SK-MEL-5 (cell line): Measurements from ENCODE around the gene MX1. TPM values are rescaled to one million over a fixed set of nuclear protein-coding genes. Genes with fewer than 3 reads are reported as not detected.

Experiments used
- DNase-seq: peaks from one replicate; pipeline ENCODE4 v3.0.0-alpha.2; 2016; ENCODE audit warnings: low read depth, low spot score
- in situ Hi-C: cut with HindIII; loops from 2 replicates; pipeline ENCODE4 v1.10.0; 2016; ENCODE audit warnings: low sequenced_read_pairs, high pct_unique_total_duplicates, low pct_unique_long_range_greater_than_20kb
- total RNA-seq: library from RNA; depleted of rRNA; stranded (reverse); fragments of >200 nt; shearing (Covaris generic); gene quantifications from 2 replicates; pipeline ENCODE4 v1.2.3, GENCODE V29; 2014; rRNA removed

The MX1 gene
- total RNA-seq, 1 experiment from 2014 or later, result 3.6 TPM

DNA sequence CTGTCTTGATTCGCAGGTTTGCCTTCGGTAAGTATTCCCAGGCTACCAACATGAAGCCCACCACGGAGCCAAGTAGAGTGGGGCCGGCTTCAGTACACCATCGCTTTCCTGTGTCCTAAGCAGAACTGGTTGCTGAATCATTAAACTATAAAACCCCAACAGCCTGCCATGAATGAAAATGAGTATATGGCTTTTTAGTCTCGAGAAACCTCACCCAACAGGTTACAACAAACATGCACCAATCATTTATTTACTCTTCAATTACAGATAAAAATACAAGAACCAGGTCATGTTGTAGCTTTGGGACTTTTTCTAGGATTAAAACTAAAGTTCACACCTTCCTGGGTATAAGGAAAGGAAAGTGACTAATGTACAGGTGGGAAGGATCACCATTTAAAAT, 74.3 kb downstream of the MX1 start:
- in situ Hi-C loops, result no loop called here
- no peak for DNase-seq

DNA sequence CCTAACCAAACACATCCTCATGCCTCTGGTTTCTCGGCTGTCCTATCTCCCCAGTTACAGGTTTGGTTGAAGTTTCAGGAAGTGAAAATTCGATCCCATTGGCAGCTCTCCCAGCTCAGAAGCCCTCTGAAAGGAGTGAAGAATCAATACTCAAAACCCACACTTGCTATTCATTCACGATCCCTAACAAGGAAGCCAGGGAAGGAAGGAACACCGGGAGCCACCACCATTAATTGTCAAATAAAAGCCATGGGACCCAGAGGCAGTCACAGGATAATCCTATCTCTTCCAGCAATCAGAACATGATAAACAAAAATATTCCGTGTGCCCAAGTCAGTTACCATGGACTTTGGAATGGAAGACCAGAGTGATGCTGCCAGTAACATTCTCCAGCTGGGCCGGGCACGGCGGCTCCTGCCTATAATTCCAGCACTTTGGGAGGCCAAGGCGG, 74.9 kb downstream of the MX1 start:
- DNase-seq, result no peak
- in situ Hi-C loops, result no loop called here

GRCh38 chr21:41501919-41502318, 75.9 kb downstream of the MX1 start:
- DNase-seq, result peak; percentile 4

GRCh38 chr21:41503331-41503730, 77.3 kb downstream of the MX1 start:
- in situ Hi-C loops, result no loop called here
- DNase-seq, result no peak

More at GRCh38 chr21:41501919-41502318, 75.9 kb downstream of the MX1 start:
- in situ Hi-C loops, result no loop called here

GRCh38 chr21:41504030-41504429, 78.0 kb downstream of the MX1 start:
- in situ Hi-C loops, result no loop called here

GRCh38 chr21:41506005-41506594, 80.1 kb downstream of the MX1 start:
- no peak for DNase-seq
- in situ Hi-C loops, result no loop called here

More at GRCh38 chr21:41504030-41504429, 78.0 kb downstream of the MX1 start:
- no peak for DNase-seq

DNA sequence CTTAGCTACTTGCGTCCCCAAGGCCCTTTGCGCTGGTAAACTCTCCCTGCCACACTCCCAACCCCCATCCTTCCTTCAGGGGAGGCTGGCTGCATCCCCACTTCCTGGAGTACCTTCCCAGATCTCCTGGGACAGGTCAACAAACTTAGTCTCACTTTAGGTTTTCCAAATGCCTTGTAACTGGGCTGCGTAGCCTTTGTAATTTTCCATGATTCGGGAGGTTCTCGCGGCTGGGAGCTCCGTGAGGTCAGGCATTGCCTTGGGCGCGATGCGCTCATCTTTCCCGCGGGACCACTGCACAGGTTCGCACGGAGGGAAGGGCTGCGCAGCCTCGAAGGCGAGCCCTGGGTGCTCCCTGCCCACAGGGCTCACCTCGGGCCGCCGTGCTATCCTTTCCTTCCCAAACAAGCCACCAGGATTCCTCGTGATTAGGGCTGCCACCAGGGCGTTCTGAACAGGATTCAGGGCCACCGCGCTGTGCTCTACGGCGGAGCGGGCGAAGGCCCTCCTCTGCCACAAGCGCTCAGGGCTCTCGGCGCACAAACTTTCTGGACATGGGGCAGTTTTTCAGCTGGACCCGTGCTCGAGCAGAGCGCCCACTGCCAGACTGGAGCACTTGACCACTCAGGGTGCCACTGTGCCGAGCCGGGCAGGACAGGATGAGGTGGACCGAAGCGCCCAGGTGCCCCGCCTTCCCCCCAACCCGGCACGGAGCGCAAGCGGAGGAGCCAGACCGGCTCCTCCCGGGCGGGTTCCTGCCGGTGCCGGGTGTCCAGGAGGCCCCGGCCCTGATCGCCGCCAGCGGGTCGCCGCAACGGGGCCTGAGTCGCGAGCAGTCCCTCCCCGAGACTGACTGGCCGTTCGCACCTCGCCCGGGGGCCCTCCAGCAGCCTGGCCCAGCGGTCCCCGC, 80.8 kb downstream of the MX1 start:
- in situ Hi-C loops, result no loop called here
- no peak for DNase-seq

- no peak for DNase-seq
Observed at GRCh38 chr21:41507521-41508414, 81.7 kb downstream of the MX1 start, which contains the start of gene TMPRSS2. Gene TMPRSS2, minus strand, starts transcription at chr21:41508158. Its CDS starts 10,025 bp downstream, at chr21:41498133.

DNA sequence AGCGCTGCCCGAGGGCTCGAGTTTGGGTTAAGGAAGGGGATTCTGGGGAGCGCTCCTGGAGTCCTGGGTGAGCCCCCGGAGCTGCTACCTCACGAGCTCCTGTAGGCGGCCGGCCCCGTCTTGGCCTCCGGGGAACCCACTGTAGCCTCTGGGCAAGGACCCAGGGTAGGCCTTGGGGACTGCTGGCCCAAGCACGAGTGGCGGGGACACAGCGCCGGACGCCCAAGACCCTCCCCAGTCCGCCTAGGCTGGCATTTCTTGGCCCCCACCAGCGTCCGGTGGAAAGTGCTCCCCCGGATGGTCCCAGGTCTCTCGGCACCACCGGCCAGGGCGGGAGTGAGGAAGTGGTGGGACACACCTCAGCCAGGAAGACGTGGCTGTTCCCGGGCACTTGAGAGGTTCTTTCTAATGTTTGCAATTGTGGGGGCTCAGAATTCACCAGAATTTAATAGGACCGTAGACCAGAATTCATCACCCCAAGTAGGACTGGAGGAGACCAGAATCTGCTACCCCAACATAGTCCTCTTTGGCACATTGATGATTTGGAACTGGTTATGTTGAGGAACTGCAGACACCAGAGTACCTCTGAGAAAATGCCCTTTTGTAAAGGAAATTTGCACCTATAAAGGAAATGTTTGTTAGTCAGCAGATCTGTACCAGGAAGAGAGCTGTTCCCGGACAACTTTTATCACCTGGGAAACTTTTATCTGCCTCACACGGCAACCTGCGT, 82.5 kb downstream of the MX1 start:
- in situ Hi-C loops, result no loop called here
- DNase-seq, result no peak

More at GRCh38 chr21:41507521-41508414, 81.7 kb downstream of the MX1 start, which contains the start of gene TMPRSS2:
- in situ Hi-C loops, result no loop called here

Other genes with a start within 250 kb of the MX1 start
- gene FAM3B, start 109.4 kb upstream of the MX1 start, total RNA-seq, result not detected in 2 replicates
- gene MX2, start 64.2 kb upstream of the MX1 start, total RNA-seq, result not detected in 2 replicates
- not detected in 2 replicates for gene TMPRSS2, start 81.9 kb downstream of the MX1 start, total RNA-seq